Cardiac fibroblast (primary cell): ENCODE data around the gene LBX2.
A peak's percentile ranks its signal among the peaks of the same experiment; 100 is the strongest.

Experiments used
- DNase-seq, 2 donors: peaks; one replicate each; pipeline versions ENCODE4 v3.0.0 to v3.0.0-alpha.2; 2010; ENCODE audit warnings: low read depth in 2 of 2
- H3K4me3 ChIP-seq, 2 donors: replicated peaks in 1 of 2; 1 replicate in 1 of 2; 2 replicates in 1 of 2; pipeline ENCODE4 v1.5.1; 2011; ENCODE audit warnings: low read depth in 2 of 2, low read length in 2 of 2, mild to moderate bottlenecking in 2 of 2, moderate library complexity in 1 of 2
- CTCF ChIP-seq: IDR thresholded peaks from one replicate; pipeline ENCODE4 v1.5.1; 2011; ENCODE audit warnings: low read depth, mild to moderate bottlenecking, low read length, inconsistent platforms

The LBX2 gene

GRCh38 chr2:74498500-74499266 lies 720 bp downstream of the LBX2 start:
- no peak for TF ChIP-seq CTCF
- peak in 1 of 2 donors; percentile 43 for DNase-seq
- peak overlapping the region; percentile 35 to 39 for H3K4me3 ChIP-seq

GRCh38 chr2:74497777-74498499 lies 1.5 kb downstream of the LBX2 start:
- DNase-seq: peak in 1 of 2 donors; percentile 14
- no peak for TF ChIP-seq CTCF
- H3K4me3 ChIP-seq: peak overlapping the region; percentile 35 to 39

GRCh38 chr2:74496997-74497776 lies 2.2 kb downstream of the LBX2 start:
- TF ChIP-seq CTCF: no peak
- no peak overlapping the region for H3K4me3 ChIP-seq
- no peak for DNase-seq

- H3K4me3 ChIP-seq: no peak overlapping the region
- no peak for TF ChIP-seq CTCF
- no peak for DNase-seq
Observed at GRCh38 chr2:74495440-74495839, 4.0 kb downstream of the LBX2 start.

- no peak overlapping the region for H3K4me3 ChIP-seq
- TF ChIP-seq CTCF: no peak
- DNase-seq: peak in 1 of 2 donors; percentile 27
Observed at GRCh38 chr2:74493546-74493945, 5.9 kb downstream of the LBX2 start.

GRCh38 chr2:74491648-74492544 lies 7.5 kb downstream of the LBX2 start:
- no peak for DNase-seq
- TF ChIP-seq CTCF: no peak
- H3K4me3 ChIP-seq: no peak overlapping the region
